GM18519 (cell line): Measurements from ENCODE around the gene KIR2DL3.
"Not testable (repeated sequence)": the region's sequence is repeated elsewhere in the genome, so short reads cannot be mapped to it uniquely, and the experiment has no call there.

ENCODE experiments used
- ATAC-seq: cut with Tn5 transposase; IDR thresholded peaks from one replicate; pipeline ENCODE4 v1.9.1; 2021; ENCODE audit warnings: mild to moderate bottlenecking, moderate library complexity; ENCODE audit not compliant: unreplicated experiment, low FRiP score

The KIR2DL3 gene

DNA sequence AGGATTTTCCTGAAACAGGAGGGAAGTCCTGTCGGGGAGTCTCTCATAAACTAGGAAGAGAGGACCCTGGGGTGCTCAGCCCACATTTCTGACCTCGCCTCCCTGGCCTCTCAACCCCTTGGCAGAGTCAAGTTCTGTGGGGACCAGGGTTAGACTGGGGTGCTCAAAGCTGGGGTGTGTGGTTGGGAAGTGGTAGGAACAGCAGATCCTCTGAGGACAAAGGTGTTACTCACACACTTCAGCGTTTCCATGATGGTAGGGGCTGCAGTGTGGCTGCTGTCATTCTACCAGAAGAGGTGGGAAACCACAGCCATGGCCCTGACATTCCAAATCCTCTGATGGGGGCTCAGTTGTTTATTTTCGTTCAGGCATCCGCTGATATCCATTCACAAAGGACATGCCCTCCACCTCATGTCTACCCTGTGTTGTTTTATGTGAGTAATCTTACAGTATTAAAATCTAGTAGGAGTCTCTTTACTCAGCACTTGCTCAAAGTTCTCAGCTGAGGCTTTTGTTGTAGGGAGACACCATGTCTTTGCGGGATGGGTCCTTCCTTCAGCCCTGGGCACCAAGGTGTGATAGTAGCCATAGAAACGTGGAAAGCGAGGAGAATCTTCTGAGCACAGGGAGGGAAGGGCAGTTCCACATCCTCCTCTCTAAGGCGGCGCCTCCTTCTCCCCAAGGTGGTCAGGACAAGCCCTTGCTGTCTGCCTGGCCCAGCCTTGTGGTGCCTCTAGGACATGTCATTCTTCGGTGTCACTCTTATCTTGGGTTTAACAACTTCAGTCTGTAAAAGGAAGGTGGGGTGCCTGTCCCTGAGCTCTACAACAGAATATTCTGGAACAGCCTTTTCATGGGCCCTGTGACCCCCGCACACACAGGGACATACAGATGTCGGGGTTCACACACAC, 1.5 kb downstream of the KIR2DL3 start:
- no peak for ATAC-seq

DNA sequence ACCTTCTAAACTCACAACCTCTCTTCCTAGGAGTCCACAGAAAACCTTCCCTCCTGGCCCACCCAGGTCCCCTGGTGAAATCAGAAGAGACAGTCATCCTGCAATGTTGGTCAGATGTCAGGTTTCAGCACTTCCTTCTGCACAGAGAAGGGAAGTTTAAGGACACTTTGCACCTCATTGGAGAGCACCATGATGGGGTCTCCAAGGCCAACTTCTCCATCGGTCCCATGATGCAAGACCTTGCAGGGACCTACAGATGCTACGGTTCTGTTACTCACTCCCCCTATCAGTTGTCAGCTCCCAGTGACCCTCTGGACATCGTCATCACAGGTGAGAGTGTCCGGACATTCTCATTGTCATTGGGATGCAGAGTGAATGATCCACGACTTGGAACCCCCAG, 3.6 kb downstream of the KIR2DL3 start:
- ATAC-seq: not testable (repeated sequence)

DNA sequence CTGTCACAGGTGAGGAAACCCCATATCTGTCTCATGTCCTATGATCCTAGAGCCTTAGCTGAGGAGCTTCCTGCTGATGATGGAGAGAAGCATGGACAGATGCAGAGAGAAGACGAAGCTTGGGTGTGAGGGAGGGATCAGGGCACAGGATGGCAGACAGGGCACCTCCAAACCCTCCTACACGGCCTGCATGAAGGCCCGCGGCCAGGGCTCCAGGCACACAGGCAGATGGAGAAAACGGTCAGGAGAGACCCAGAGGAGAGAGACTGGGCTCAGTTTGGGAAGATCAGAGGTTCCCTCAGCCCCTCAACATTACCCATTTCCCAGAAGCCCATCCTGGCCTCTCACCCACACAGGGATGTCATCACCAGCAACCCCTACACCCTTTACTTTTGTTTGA, 5.8 kb downstream of the KIR2DL3 start:
- not testable (repeated sequence) for ATAC-seq

GRCh38 chr19:54747614-54748322, 9.5 kb downstream of the KIR2DL3 start:
- not testable (repeated sequence) for ATAC-seq

GRCh38 chr19:54750276-54750675, 12.0 kb downstream of the KIR2DL3 start:
- ATAC-seq: not testable (repeated sequence)

- ATAC-seq: not testable (repeated sequence)
Measured at GRCh38 chr19:54756204-54757110, 18.1 kb downstream of the KIR2DL3 start.

DNA sequence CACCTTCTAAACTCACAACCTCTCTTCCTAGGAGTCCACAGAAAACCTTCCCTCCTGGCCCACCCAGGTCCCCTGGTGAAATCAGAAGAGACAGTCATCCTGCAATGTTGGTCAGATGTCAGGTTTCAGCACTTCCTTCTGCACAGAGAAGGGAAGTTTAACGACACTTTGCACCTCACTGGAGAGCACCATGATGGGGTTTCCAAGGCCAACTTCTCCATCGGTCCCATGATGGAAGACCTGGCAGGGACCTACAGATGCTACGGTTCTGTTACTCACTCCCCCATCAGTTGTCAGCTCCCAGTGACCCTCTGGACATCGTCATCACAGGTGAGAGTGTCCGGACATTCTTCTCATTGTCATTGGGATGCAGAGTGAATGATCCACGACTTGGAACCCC, 20.3 kb downstream of the KIR2DL3 start:
- not testable (repeated sequence) for ATAC-seq

GRCh38 chr19:54764219-54764618, 25.9 kb downstream of the KIR2DL3 start:
- ATAC-seq: not testable (repeated sequence)

DNA sequence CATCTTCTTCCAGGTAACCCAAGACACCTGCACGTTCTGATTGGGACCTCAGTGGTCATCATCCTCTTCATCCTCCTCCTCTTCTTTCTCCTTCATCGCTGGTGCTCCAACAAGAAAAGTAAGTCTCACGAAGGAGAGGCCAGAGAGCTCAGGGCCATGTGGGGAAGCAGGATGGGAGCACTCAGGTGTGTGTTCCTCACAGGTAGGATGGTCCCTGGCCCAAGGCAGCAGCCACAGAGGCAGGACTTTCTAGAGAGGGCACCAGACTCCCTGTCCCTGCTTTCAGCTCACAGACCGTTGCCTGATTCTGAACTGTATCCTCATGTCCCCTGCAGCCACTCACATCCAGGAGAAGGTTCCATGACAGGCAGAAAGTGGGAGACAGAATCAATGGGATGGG, 28.2 kb downstream of the KIR2DL3 start:
- ATAC-seq: not testable (repeated sequence)

- not testable (repeated sequence) for ATAC-seq
Measured at GRCh38 chr19:54769646-54770045, 31.3 kb downstream of the KIR2DL3 start, which contains the start of gene KIR2DL1. Gene KIR2DL1 (plus strand): TSS chr19:54769793. CDS start chr19:54769851, 58 bp downstream.

DNA sequence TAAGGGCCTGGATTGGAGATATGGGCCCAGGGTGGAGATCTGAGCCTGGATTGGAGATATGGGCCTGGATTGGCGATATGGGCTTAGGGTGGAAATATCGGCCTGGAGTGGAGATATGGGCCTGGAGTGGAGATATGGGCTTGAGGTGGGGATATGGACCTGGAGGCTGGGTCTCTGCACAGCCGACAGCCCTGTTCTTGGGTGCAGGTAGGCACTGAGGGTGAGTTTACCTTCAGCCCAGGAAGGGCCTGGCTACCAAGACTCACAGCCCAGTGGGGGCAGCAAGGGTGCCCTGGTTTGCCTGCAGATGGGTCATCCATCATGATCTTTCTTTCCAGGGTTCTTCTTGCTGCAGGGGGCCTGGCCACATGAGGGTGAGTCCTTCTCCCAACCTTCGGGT, 32.2 kb downstream of the KIR2DL3 start:
- not testable (repeated sequence) for ATAC-seq

DNA sequence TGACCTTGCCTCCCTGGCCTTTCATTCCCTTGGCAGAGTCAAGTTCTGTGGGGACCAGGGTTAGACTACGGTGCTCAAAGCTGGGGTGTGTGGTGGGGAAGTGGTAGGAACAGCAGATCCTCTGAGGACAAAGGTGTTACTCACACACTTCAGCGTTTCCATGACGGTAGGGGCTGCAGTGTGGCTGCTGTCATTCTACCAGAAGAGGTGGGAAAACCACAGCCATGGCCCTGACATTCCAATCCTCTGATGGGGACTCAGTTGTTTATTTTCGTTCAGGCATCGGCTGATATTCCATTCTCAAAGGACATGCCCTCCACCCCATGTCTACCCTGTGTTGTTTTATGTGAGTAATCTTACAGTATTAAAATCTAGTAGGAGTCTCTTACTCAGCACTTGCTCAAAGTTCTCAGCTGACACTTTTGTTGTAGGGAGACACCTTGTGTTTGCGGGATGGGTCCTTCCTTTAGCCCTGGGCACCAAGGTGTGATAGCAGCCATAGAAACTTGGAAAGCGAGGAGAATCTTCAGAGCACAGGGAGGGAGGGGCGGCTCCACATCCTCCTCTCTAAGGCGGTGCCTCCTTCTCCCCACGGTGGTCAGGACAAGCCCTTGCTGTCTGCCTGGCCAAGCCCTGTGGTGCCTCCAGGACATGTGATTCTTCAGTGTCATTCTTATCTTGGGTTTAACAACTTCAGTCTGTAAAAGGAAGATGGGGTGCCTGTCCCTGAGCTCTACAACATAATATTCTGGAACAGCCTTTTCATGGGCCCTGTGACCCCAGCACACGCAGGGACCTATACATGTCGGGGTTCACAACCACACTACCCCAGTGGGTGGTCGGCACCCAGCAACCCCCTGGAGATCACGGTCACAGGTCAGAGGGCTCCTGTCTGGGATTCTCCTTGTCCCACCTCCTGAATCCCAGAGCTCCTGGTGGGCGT, 33.0 kb downstream of the KIR2DL3 start:
- not testable (repeated sequence) for ATAC-seq

DNA sequence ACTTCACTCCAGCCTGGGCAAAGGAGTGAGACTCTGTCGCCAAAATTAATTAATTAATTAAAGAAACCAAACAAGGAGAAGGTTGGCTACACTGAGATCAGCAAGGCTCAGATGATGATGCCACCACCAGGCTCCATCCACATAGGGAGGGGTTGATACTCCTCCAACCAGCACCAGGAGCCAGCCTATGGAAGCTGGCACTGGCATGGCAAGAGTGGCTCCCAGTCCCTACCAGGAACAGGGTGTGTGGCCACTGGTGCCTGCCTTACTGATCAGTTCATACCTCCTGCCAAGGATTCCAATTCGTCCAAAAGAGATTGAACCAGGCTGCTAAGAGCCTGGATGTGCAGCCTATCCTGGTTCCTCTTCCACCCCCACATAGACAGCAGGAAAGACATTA, 34.4 kb downstream of the KIR2DL3 start:
- not testable (repeated sequence) for ATAC-seq

DNA sequence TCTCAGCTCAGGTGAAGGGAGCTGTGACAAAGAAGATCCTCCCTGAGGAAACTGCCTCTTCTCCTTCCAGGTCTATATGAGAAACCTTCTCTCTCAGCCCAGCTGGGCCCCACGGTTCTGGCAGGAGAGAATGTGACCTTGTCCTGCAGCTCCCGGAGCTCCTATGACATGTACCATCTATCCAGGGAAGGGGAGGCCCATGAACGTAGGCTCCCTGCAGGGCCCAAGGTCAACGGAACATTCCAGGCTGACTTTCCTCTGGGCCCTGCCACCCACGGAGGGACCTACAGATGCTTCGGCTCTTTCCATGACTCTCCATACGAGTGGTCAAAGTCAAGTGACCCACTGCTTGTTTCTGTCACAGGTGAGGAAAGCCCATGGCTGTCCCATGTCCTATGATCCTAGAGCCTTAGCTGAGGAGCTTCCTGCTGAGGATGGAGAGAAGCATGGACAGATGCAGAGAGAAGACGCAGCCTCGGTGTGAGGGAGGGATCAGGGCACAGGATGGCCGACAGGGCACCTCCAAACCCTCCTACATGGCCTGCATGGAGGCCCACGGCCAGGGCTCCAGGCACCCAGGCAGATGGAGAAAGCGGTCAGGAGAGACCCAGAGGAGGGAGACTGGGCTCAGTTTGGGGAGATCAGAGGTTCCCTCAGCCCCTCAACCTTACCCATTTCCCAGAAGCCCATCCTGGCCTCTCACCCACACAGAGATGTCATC, 36.9 kb downstream of the KIR2DL3 start:
- ATAC-seq: not testable (repeated sequence)

DNA sequence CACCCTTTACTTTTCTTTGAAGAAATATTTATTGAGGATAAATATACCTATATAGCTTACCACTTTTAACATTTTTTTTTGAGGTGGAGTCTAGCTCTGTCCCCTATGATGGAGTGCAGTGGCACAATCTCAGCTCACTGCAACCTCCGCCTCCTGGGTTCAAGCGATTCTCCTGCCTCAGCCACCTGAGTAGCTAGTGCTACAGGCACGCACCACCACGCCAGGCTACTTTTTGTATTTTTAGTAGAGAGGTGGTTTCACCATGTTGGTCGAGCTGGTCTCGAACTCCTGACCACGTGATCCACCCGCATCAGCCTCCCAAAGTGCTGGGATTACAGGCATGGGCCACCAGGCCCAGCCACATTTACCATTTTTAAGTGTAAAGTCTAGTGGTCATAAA, 37.5 kb downstream of the KIR2DL3 start:
- ATAC-seq: not testable (repeated sequence)

GRCh38 chr19:54777851-54778250, 39.5 kb downstream of the KIR2DL3 start:
- ATAC-seq: not testable (repeated sequence)

- ATAC-seq: not testable (repeated sequence)
Measured at GRCh38 chr19:54778896-54779295, 40.6 kb downstream of the KIR2DL3 start.

- not testable (repeated sequence) for ATAC-seq
Measured at GRCh38 chr19:54782916-54783315, 44.6 kb downstream of the KIR2DL3 start.
